Lower leg skin (tissue), 4 donors: ENCODE measurements around the gene PCK1. TPM values are rescaled to one million over a fixed set of nuclear protein-coding genes. Genes with fewer than 3 reads are reported as not detected.

Experiments used
- DNase-seq, 2 donors: peaks; one replicate each; pipeline ENCODE4 v3.0.0-alpha.2; 2019; ENCODE audit warnings: low spot score in 2 of 2
- H3K4me3 ChIP-seq: fragments of 200-600 bp; sonication (generic); 2 replicates; pipeline ENCODE4 v1.5.1; 2017; ENCODE audit warnings: mild to moderate bottlenecking, low read depth; ENCODE audit not compliant: poor library complexity, severe bottlenecking
- POLR2A ChIP-seq, 2 donors: fragments of 450-650 bp; IDR thresholded peaks; one replicate each; pipeline ENCODE4 v1.6.1; 2016 to 2017; ENCODE audit warnings: antibody characterized with exemption in 2 of 2, mild to moderate bottlenecking in 1 of 2, moderate library complexity in 1 of 2
- WGBS, 2 donors: methylation state at CpG; one replicate each; pipeline ENCODE4 v1.1.5; 2018; 5-methylcytosine and 5-hydroxymethylcytosine counted together
- intact Hi-C: fragments of 100-400 bp; cut with DNase I; formaldehyde crosslinking; loops from one replicate; pipeline ENCODE4 v1.15.0; 2023; ENCODE audit warnings: low total_unique reads
- total RNA-seq, 4 donors: library from RNA; depleted of rRNA; stranded (reverse); fragments of >200 nt; gene quantifications; one replicate each; pipeline ENCODE4 v1.1.0, GENCODE V29; 2016
- TF ChIP-seq, protein P1 (sequence below), 3 donors: fragments of 450-650 bp; IDR thresholded peaks; one replicate each; pipeline ENCODE4 v1.5.1; 2016; ENCODE audit warnings: antibody characterized with exemption in 3 of 3, mild to moderate bottlenecking in 3 of 3, moderate library complexity in 2 of 3

Gene PCK1
- total RNA-seq, 4 donors from 2014 or later: 0.12 to 11.6 (median 2.1) TPM

DNA sequence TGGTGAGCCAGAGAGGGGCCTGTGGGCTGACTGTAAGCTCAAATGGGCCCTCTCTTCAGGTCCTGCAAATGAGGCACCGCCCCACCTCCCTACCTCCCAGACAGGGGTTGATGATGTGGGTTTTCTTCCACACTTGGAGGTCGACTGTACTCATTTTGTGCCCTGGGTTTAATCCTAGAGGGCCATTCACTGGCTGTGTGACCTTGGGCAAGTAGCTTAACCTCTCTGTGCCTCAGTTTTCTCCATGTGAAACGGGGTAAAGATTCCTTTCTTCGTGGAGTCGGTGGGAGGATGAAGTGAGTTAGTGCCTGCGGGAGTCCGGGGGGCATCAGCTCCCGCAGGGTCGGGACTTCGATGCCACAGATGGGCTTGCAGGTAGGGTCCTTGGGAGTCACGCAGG is 35.4 kb downstream of the PCK1 start:
- intact Hi-C loops: loop anchor here (2.0 kb wide), 1 partner anchor 614 kb away; no protein-coding TSS in a partner anchor
- WGBS, 2 donors: 68 to 78% methylated on average over 11 of the region's 11 CpGs
- no peak for DNase-seq
- no peak overlapping the region for H3K4me3 ChIP-seq
- TF ChIP-seq, protein P1, sequence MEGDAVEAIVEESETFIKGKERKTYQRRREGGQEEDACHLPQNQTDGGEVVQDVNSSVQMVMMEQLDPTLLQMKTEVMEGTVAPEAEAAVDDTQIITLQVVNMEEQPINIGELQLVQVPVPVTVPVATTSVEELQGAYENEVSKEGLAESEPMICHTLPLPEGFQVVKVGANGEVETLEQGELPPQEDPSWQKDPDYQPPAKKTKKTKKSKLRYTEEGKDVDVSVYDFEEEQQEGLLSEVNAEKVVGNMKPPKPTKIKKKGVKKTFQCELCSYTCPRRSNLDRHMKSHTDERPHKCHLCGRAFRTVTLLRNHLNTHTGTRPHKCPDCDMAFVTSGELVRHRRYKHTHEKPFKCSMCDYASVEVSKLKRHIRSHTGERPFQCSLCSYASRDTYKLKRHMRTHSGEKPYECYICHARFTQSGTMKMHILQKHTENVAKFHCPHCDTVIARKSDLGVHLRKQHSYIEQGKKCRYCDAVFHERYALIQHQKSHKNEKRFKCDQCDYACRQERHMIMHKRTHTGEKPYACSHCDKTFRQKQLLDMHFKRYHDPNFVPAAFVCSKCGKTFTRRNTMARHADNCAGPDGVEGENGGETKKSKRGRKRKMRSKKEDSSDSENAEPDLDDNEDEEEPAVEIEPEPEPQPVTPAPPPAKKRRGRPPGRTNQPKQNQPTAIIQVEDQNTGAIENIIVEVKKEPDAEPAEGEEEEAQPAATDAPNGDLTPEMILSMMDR (IDR thresholded peaks at IDR 0.05): no peak
- TF ChIP-seq POLR2A (IDR thresholded peaks at IDR 0.05): no peak

DNA sequence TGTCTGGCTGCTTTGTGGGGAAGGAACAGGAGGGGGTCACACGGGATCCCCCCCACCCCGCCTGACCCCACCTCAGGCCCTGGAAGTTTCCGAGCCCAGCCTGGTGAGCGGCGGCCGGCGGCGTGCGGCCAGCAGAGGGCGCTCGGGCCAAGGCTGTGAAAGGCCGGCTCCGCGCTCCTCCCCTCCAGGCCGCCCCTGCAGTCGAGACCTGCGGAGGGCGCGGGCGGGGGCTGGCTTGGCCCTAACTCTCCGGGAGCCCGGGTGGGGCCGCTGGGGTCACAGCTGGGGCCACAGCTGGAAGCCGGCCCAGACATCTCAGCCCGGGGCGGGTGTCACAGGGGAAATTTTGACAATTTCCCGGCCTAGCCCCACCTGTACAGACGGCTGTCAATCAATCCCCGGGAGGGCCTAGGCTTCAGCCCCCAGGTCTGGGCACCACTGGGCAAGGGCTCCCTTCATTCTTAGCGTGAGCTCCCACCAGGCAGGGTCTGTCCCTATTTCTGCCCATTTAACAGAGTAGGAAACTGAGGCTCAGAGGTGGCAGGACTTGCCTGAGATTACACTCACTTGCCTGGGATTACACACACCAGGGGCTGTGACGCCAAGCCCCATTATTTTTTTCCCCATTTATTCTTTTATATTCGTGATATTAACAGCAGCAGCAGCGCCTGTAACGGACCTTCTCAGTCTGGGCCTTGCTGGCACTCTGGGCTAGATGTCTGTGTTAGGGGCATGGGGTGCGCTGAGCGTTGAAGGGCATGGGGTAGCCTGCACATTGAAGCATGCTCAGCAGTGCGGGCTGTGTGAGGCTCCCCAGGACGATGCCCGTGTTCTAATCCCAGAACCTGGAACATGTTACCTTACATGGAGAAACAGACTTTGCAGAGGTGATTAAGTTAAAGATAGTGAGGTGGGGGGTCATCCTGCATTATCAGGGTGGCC is 36.4 kb downstream of the PCK1 start:
- no peak overlapping the region for H3K4me3 ChIP-seq
- DNase-seq: peak; percentile 48 to 94
- TF ChIP-seq, protein P1 (IDR thresholded peaks at IDR 0.05): peak in 1 of 3 donors; percentile 71
- TF ChIP-seq POLR2A (IDR thresholded peaks at IDR 0.05): no peak
- intact Hi-C loops: loop anchor here (2.0 kb wide), 1 partner anchor 614 kb away; no protein-coding TSS in a partner anchor
- 48 to 53% methylated on average over 14 to 17 of the region's 39 CpGs for WGBS, 2 donors

DNA sequence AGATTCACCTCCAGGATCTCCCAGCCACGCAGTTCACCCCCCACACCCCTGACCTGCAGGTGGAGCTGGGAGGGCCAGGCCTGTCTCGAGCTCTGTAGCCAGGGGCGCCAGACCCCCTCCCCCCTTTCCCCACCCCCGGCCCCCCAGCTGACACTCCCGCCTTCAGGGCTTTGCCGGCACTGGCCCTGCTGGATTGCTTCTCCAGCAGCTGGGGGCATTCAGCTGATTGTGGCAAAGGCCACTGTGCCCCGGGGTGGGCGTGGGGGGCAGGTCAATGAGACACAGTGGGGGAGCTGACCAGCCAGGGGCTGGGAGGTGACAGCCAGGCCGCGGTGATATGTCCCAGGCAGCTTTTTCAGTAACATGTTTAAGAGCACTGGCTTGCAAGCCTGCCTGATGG is 37.1 kb downstream of the PCK1 start:
- H3K4me3 ChIP-seq: no peak overlapping the region
- DNase-seq: no peak
- 62 to 79% methylated on average over 8 to 10 of the region's 10 CpGs for WGBS, 2 donors
- intact Hi-C loops: no loop called here
- TF ChIP-seq POLR2A (IDR thresholded peaks at IDR 0.05): no peak
- TF ChIP-seq, protein P1 (IDR thresholded peaks at IDR 0.05): no peak

DNA sequence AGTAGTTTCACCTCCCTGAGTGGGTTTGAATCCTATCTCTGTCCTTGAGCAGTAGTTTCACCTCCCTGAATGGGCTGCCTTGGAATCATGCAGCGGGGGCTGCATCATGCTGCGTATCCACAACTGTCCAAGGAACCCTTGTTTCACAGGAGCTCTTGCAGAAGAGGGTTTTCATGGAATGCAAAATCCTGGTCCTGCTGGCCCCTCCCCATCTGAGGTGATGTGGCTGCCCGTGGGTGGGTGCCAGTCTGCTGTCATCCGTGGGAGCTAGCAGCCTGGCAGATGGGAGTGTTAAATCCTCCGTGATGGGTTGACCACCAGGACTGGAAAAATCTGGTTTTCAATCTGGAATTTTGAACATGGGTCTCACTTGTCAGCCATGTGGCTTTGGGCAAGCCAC is 37.6 kb downstream of the PCK1 start:
- WGBS, 2 donors: 83 to 90% methylated on average over 5 of the region's 5 CpGs
- DNase-seq: no peak

DNA sequence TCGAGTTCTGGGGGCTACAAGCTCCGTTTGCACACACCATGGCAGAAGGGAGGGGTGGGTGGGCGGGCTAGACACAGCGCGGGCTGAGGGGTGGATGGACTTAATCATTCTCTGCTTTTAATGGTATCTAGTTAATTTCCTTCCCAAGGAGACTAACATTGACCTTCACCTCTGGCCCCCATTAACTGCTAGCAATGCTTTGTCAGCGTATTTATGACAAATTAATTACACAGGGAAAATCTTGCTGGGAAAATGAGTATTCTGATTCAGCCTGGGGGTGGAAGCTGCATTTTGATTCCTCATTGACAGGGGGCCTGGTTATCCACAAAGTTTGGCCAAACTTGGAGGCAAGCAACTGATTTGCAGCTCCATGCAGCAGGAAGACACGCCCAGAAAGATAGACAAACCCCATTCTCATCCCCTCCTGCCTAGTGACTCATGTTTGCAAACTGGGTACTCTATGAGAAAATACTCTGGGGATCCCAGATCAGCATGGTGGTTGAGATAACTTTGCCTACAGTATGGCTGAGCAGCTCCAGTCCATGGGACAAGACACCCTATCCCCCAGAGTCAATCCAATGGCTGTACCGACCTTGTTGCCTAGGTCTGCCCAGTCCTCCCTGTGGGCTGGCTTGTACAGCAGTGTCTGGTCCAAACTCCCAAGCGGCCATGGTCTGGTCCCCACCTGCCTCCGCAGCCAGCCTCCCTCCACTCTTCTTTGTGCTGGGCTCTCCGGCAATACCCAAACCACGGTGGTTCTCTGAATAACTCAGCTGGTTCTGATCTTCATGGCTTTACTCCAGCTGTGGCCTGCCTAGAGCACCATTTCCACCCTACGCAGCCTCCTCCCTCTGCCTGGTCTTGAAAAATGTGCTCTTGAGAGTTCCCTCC is 39.7 kb downstream of the PCK1 start:
- intact Hi-C loops: no loop called here
- H3K4me3 ChIP-seq: no peak overlapping the region

More for the DNA sequence above, 37.6 kb downstream of the PCK1 start:
- intact Hi-C loops: no loop called here
- no peak overlapping the region for H3K4me3 ChIP-seq
- no peak for TF ChIP-seq POLR2A (IDR thresholded peaks at IDR 0.05)

More for the DNA sequence above, 39.7 kb downstream of the PCK1 start:
- WGBS, 2 donors: 76 to 77% methylated on average over 13 of the region's 13 CpGs
- no peak for DNase-seq
- TF ChIP-seq POLR2A (IDR thresholded peaks at IDR 0.05): no peak
- TF ChIP-seq, protein P1 (IDR thresholded peaks at IDR 0.05): no peak
